HEK293T (cell line): Measurements from ENCODE around the gene SNX32.

Experiments used
- BHLHE40 ChIP-seq: fragments of 450-650 bp; IDR thresholded peaks from 2 replicates; pipeline ENCODE4 v1.6.1; 2016; ENCODE audit warnings: mild to moderate bottlenecking, moderate library complexity, borderline replicate concordance
- CTBP1 ChIP-seq: fragments of 450-650 bp; IDR thresholded peaks from 2 replicates; pipeline ENCODE4 v1.6.1; 2016; ENCODE audit warnings: borderline replicate concordance
- FOXM1 ChIP-seq: fragments of 450-650 bp; IDR thresholded peaks from 2 replicates; pipeline ENCODE4 v1.6.1; 2017; ENCODE audit warnings: mild to moderate bottlenecking, borderline replicate concordance
- NFRKB ChIP-seq: fragments of 450-650 bp; IDR thresholded peaks from 2 replicates; pipeline ENCODE4 v1.6.1; 2016; ENCODE audit warnings: mild to moderate bottlenecking, moderate library complexity
- SP1 ChIP-seq: fragments of 450-650 bp; IDR thresholded peaks from 2 replicates; pipeline ENCODE4 v1.6.1; 2017
- SUZ12 ChIP-seq: fragments of 450-650 bp; IDR thresholded peaks from 2 replicates; pipeline ENCODE4 v1.6.1; 2016; ENCODE audit warnings: mild to moderate bottlenecking
- TARDBP ChIP-seq: fragments of 450-650 bp; IDR thresholded peaks from 2 replicates; pipeline ENCODE4 v1.6.1; 2016

- TF ChIP-seq SUZ12 (no peak), CTBP1 (no peak), TARDBP (no peak), NFRKB (no peak), FOXM1 (no peak), BHLHE40 (no peak), SP1 (no peak)
Measured at GRCh38 chr11:65854852-65855837, 21.4 kb downstream of the SNX32 start.
